Measurements from ENCODE around the gene RAB5A. TPM values are rescaled to one million over a fixed set of nuclear protein-coding genes. Genes with fewer than 3 reads are reported as not detected.

The RAB5A gene
- 81.8 to 97.1 TPM (median 84.8 TPM) in 3 replicates for total RNA-seq (2021)
- percentile 95 among the genes with signal in this experiment for Bru-seq, nascent RNA
- long read RNA-seq, experiment 1, transcript RAB5A-201 (6 exons, 2,536 nt): major isoform, 476 of 558 reads
- long read RNA-seq, experiment 1, transcript RAB5A-207 (4 exons, 868 nt): minor isoform, 7 of 558 reads
- long read RNA-seq, experiment 1, transcript RAB5A-205 (7 exons, 1,358 nt): minor isoform, 5 of 558 reads
- long read RNA-seq, experiment 1, transcript RAB5A-208 (2 exons, 532 nt): minor isoform, 9 of 558 reads
- long read RNA-seq, experiment 1, partial matches to known transcripts: 19 of 558 reads
- long read RNA-seq, experiment 1, other reads (novel, unspliced or antisense): 40 of 558 reads
- long read RNA-seq, experiment 2, transcript RAB5A-201 (6 exons, 2,536 nt): major isoform, 80 of 134 reads
- long read RNA-seq, experiment 2, partial matches to known transcripts: 13 of 134 reads
- long read RNA-seq, experiment 2, other reads (novel, unspliced or antisense): 38 of 134 reads
- long read RNA-seq, experiment 3, transcript RAB5A-201 (6 exons, 2,536 nt): major isoform, 63 of 76 reads
- long read RNA-seq, experiment 3, partial matches to known transcripts: 1 of 76 reads
- long read RNA-seq, experiment 3, other reads (novel, unspliced or antisense): 8 of 76 reads

- no peaks in the 10 kb centered on the region for H3K27me3 Mint-ChIP-seq (ENCODE audit: low read depth)
- H3K9me3 Mint-ChIP-seq: peaks cover 10% of the 10 kb centered on the region
- H3K36me3 Mint-ChIP-seq: peaks cover 18% of the 10 kb centered on the region
- peaks cover 39% of the 10 kb centered on the region for H3K4me1 Mint-ChIP-seq
- ChIA-PET POLR2A (interaction anchor here (1.0 to 1.7 kb wide), 3 partner anchors 10 to 239 kb away, joined by 3 to 7 read pairs (median 5); partner anchors contain the start of genes KAT2B and SGO1), CTCF (no interaction called here)
- peak within 1 kb of the TSS; percentile 99 for H3K4me3 Mint-ChIP-seq
- ATAC-seq (peak; percentile 90), DNase-seq (ENCODE audit: low spot score) (peak; percentile 97)
- H3K27ac Mint-ChIP-seq: peak within 1 kb of the TSS; percentile 100
- no peak for TF ChIP-seq ZNF232 (CRISPR knock-in tag; IDR thresholded peaks at IDR 0.05)
- TF ChIP-seq JUN (CRISPR knock-in tag; IDR thresholded peaks at IDR 0.05): no peak
- no peak for TF ChIP-seq SMAD3 (CRISPR knock-in tag; IDR thresholded peaks at IDR 0.05; ENCODE audit: borderline replicate concordance)
- no peak for TF ChIP-seq ZNF317 (CRISPR knock-in tag; IDR thresholded peaks at IDR 0.05; ENCODE audit: borderline replicate concordance, low read depth)
- TF ChIP-seq CREB1 (CRISPR knock-in tag; IDR thresholded peaks at IDR 0.05): no peak
- TF ChIP-seq ZSCAN18 (CRISPR knock-in tag; IDR thresholded peaks at IDR 0.05): no peak
- TF ChIP-seq IRF1 (CRISPR knock-in tag; IDR thresholded peaks at IDR 0.05): no peak; the same call in 1 of the 2 replicates
- TF ChIP-seq NR3C1 (CRISPR knock-in tag; conservative IDR thresholded peaks at IDR 0.05; ENCODE audit: low read depth): no peak
- no peak for TF ChIP-seq ZNF121 (CRISPR knock-in tag; IDR thresholded peaks at IDR 0.05)
- TF ChIP-seq HMGXB4 (CRISPR knock-in tag; IDR thresholded peaks at IDR 0.05): no peak; the same call in 1 of the 2 replicates
- TF ChIP-seq USF2 (CRISPR knock-in tag; IDR thresholded peaks at IDR 0.05): peak; percentile 97
- 0 out of 2 replicates have a peak, but pooled peaks have one; percentile 45 for TF ChIP-seq ZNF671 (CRISPR knock-in tag; IDR thresholded peaks at IDR 0.05)
- TF ChIP-seq ESRRA (CRISPR knock-in tag; IDR thresholded peaks at IDR 0.05; ENCODE audit: borderline replicate concordance): 0 out of 2 replicates have a peak, but pooled peaks have one; percentile 47
- TF ChIP-seq CDX4 (CRISPR knock-in tag; IDR thresholded peaks at IDR 0.05; ENCODE audit: borderline replicate concordance): no peak
- no peak for TF ChIP-seq PRDM15 (CRISPR knock-in tag; IDR thresholded peaks at IDR 0.05)
- 0 out of 2 replicates have a peak, but pooled peaks have one; percentile 25 for TF ChIP-seq ATF1 (CRISPR knock-in tag; IDR thresholded peaks at IDR 0.05)
- peak; percentile 62; the same call in 1 of the 2 replicates for TF ChIP-seq FOXP1 (CRISPR knock-in tag; IDR thresholded peaks at IDR 0.05; ENCODE audit: borderline replicate concordance)
- no peak for TF ChIP-seq ZNF396 (CRISPR knock-in tag; IDR thresholded peaks at IDR 0.05; ENCODE audit: borderline replicate concordance)
- TF ChIP-seq STAT6 (CRISPR knock-in tag; conservative IDR thresholded peaks at IDR 0.05; ENCODE audit: low read depth): no peak
Measured at GRCh38 chr3:19946832-19947548, at the start of gene RAB5A. TSS of gene RAB5A (plus strand) at chr3:19947097. CDS start at chr3:19950899, 3,802 bp downstream.
